H1 (cell line): ENCODE measurements around the gene RHOB. TPM values are rescaled to one million over a fixed set of nuclear protein-coding genes. Genes with fewer than 3 reads are reported as not detected.

Experiments
- E2F6 ChIP-seq: IDR thresholded peaks from 2 replicates; pipeline ENCODE4 v1.6.1; 2012; ENCODE audit warnings: inconsistent platforms
- KDM4A ChIP-seq: IDR thresholded peaks from one replicate; pipeline ENCODE4 v1.7.1; 2012; ENCODE audit warnings: low read depth, mild to moderate bottlenecking, moderate library complexity, low read length, inconsistent platforms; ENCODE audit not compliant: severe bottlenecking
- polyA plus RNA-seq, 7 experiments: library from polyadenylated mRNA; depleted of rRNA in 3 of 7; stranded (reverse) in 5 of 7; unstranded in 2 of 7; fragments of >200 nt in 5 of 7; fragments of 200-250 nt in 2 of 7; gene quantifications; 1 replicate in 5 of 7; 2 replicates in 1 of 7; 4 replicates in 1 of 7; pipeline versions ENCODE4 v1.2.1 to v1.2.3, GENCODE V29; 2011 to 2013; ENCODE audit warnings: missing spikeins in 2 of 7, mixed read lengths in 2 of 7
- total RNA-seq: library from RNA; stranded (reverse); fragmentation: NEBNext Ultra II Directional; extraction: Animal tissue kit (Norgen Biotek cat#: 25700); gene quantifications from 2 replicates; pipeline ENCODE4 v1.2.1, GENCODE V29; 2021

The RHOB gene
- total and polyA plus RNA-seq, 2 of the 8 experiments (the other 6 are each of a cell fraction or from before 2014, with no cell fraction given) = 9.3 to 9.5 TPM

DNA sequence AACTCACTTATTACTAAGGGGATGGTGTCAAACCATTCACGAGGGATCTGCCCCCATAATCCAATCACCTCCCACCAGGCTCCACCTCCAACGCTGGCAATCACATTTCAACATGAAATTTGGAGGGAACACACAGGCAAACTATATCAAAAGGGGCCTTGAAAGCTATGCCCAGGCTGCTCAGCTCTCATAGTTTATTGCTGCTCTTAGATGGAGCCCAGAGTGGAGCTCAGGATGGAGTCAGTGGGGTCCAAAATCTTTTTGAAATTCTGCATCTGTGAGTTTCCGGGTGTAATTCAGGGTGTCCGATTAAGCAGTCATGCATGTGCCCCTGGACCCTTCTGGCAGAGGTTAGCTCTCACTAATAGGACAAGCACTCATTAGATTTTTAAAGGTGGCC lies 24.3 kb downstream of the RHOB start (continued):
- TF ChIP-seq E2F6 = no peak
- no peak for TF ChIP-seq KDM4A
